OCI-LY3 (cell line): ENCODE results near the gene MED25.

ENCODE experiments used
- CTCF ChIP-seq: fragments of 200-600, 300-600 bp; sonication (generic); IDR thresholded peaks from 2 replicates; pipeline ENCODE4 v1.5.1; 2014; ENCODE audit warnings: antibody characterized with exemption, low read length, low read depth
- EZH2phosphoT487 ChIP-seq: fragments of 200-600 bp; shearing (Covaris generic); IDR thresholded peaks from 2 replicates; pipeline ENCODE4 v1.6.1; 2018; ENCODE audit warnings: antibody characterized with exemption, mixed run types, low read depth

DNA sequence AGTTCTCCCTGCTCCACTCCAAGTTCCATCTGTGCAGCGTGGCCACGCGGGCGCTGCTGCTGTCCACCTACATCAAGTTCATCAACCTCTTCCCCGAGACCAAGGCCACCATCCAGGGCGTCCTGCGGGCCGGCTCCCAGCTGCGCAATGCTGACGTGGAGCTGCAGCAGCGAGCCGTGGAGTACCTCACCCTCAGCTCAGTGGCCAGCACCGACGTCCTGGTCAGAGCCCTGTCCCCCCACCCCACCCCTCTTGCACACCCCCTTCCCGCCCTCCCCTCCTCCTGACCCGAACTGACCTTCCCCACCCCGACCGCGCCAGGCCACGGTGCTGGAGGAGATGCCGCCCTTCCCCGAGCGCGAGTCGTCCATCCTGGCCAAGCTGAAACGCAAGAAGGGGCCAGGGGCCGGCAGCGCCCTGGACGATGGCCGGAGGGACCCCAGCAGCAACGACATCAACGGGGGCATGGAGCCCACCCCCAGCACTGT is 16.6 kb upstream of the MED25 start:
- TF ChIP-seq CTCF (no peak), EZH2phosphoT487 (no peak)
